OCI-LY1 (cell line): Measurements from ENCODE around the gene WDR62.

Source experiments
- EZH2 ChIP-seq: fragments of 200-600 bp; sonication (generic), shearing (Covaris generic); IDR thresholded peaks from 2 replicates; pipeline ENCODE4 v1.8.0; 2017; ENCODE audit warnings: borderline replicate concordance, mixed run types, mild to moderate bottlenecking, antibody characterized with exemption, low read length, moderate library complexity, mixed read lengths
- TF ChIP-seq, protein P1 (sequence below): fragments of 200-600 bp; sonication (generic), shearing (Covaris generic); IDR thresholded peaks from 2 replicates; pipeline ENCODE4 v1.5.1; 2017; ENCODE audit warnings: mild to moderate bottlenecking, antibody characterized with exemption, low read length, moderate library complexity, mixed read lengths

GRCh38 chr19:36103842-36104552 lies 49.3 kb downstream of the WDR62 start:
- TF ChIP-seq, protein P1, sequence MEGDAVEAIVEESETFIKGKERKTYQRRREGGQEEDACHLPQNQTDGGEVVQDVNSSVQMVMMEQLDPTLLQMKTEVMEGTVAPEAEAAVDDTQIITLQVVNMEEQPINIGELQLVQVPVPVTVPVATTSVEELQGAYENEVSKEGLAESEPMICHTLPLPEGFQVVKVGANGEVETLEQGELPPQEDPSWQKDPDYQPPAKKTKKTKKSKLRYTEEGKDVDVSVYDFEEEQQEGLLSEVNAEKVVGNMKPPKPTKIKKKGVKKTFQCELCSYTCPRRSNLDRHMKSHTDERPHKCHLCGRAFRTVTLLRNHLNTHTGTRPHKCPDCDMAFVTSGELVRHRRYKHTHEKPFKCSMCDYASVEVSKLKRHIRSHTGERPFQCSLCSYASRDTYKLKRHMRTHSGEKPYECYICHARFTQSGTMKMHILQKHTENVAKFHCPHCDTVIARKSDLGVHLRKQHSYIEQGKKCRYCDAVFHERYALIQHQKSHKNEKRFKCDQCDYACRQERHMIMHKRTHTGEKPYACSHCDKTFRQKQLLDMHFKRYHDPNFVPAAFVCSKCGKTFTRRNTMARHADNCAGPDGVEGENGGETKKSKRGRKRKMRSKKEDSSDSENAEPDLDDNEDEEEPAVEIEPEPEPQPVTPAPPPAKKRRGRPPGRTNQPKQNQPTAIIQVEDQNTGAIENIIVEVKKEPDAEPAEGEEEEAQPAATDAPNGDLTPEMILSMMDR = no peak
- no peak for TF ChIP-seq EZH2
